GM12891 (cell line): ENCODE results near the gene ATP1B3.
"Not testable (repeated sequence)": the region's sequence is repeated elsewhere in the genome, so short reads cannot be mapped to it uniquely, and the experiment has no call there.

Experiments
- DNase-seq: peaks from one replicate; pipeline ENCODE4 v3.0.0; 2011; ENCODE audit warnings: low spot score; ENCODE audit not compliant: insufficient read length
- FAIRE-seq: peaks from 2 replicates; lab custom pipeline; 2011; peaks lifted over from hg19 to GRCh38; lab: Jason Lieb, UNC
- PAX5 ChIP-seq: IDR thresholded peaks from 2 replicates; pipeline ENCODE4 v1.6.1; 2011; ENCODE audit warnings: low read length, moderate library complexity, mild to moderate bottlenecking; ENCODE audit not compliant: insufficient read depth, severe bottlenecking
- POLR2A ChIP-seq: IDR thresholded peaks from 2 replicates; pipeline ENCODE4 v1.6.1; 2011; ENCODE audit warnings: low read depth, low read length, control low read depth
- POLR2AphosphoS5 ChIP-seq: IDR thresholded peaks from 2 replicates; pipeline ENCODE4 v1.6.1; 2011; ENCODE audit warnings: low read depth, low read length, control low read depth
- POU2F2 ChIP-seq: IDR thresholded peaks from 2 replicates; pipeline ENCODE4 v1.6.1; 2011; ENCODE audit warnings: low read depth, mild to moderate bottlenecking, control low read depth, low read length, moderate library complexity
- SPI1 ChIP-seq: IDR thresholded peaks from 2 replicates; pipeline ENCODE4 v1.6.1; 2011; ENCODE audit warnings: low read depth, low read length, control low read depth
- TAF1 ChIP-seq: IDR thresholded peaks from 2 replicates; pipeline ENCODE4 v1.6.1; 2011; ENCODE audit warnings: low read depth, low read length, control low read depth

Gene ATP1B3

GRCh38 chr3:141875893-141876380 is 506 bp upstream of the ATP1B3 start:
- DNase-seq (no peak), FAIRE-seq (no peak)
- TF ChIP-seq POLR2A (0 out of 2 replicates have a peak, but pooled peaks have one; percentile 31), POLR2AphosphoS5 (no peak; the same call in 1 of the 2 replicates), TAF1 (0 out of 2 replicates have a peak, but pooled peaks have one; percentile 14), PAX5 (no peak)

- DNase-seq (peak; percentile 25), FAIRE-seq (no peak)
- TF ChIP-seq PAX5, result no peak
- no peak for TF ChIP-seq POU2F2
- TF ChIP-seq SPI1, result no peak
- no peak for TF ChIP-seq POLR2AphosphoS5
- no peak for TF ChIP-seq POLR2A
- TF ChIP-seq TAF1, result no peak
Observed at GRCh38 chr3:141876891-141877621, 613 bp downstream of the ATP1B3 start.

- TF ChIP-seq POLR2A (no peak), POU2F2 (no peak), PAX5 (no peak), POLR2AphosphoS5 (no peak), SPI1 (no peak), TAF1 (no peak)
- DNase-seq, result no peak
- FAIRE-seq, result no peak
Observed at GRCh38 chr3:141877911-141878310, 1.5 kb downstream of the ATP1B3 start.

GRCh38 chr3:141878326-141878725 is 1.9 kb downstream of the ATP1B3 start:
- TF ChIP-seq POU2F2 (no peak), SPI1 (no peak), PAX5 (no peak), TAF1 (no peak), POLR2AphosphoS5 (no peak)
- no peak for FAIRE-seq
- DNase-seq, result no peak

GRCh38 chr3:141878817-141879216 is 2.4 kb downstream of the ATP1B3 start:
- DNase-seq, result no peak
- FAIRE-seq, result no peak
- TF ChIP-seq SPI1 (no peak), PAX5 (no peak), TAF1 (no peak), POLR2A (no peak), POLR2AphosphoS5 (no peak), POU2F2 (no peak)

- TF ChIP-seq POLR2A (no peak), TAF1 (no peak), PAX5 (no peak), SPI1 (no peak), POLR2AphosphoS5 (no peak), POU2F2 (no peak)
- DNase-seq (no peak), FAIRE-seq (peak; percentile 76)
Observed at GRCh38 chr3:141881702-141882101, 5.3 kb downstream of the ATP1B3 start.

GRCh38 chr3:141887051-141887450 is 10.6 kb downstream of the ATP1B3 start:
- DNase-seq (no peak), FAIRE-seq (no peak)
- TF ChIP-seq PAX5 (no peak), POU2F2 (no peak), POLR2A (no peak)

GRCh38 chr3:141888548-141888947 is 12.1 kb downstream of the ATP1B3 start:
- not testable (repeated sequence) for FAIRE-seq, DNase-seq

GRCh38 chr3:141894524-141895176 is 18.2 kb downstream of the ATP1B3 start:
- FAIRE-seq (no peak), DNase-seq (no peak)
- no peak for TF ChIP-seq POLR2A
- TF ChIP-seq POLR2AphosphoS5, result no peak
- TF ChIP-seq POU2F2, result no peak
- no peak for TF ChIP-seq SPI1
- no peak for TF ChIP-seq PAX5
- TF ChIP-seq TAF1, result no peak
